Astrocyte (in vitro differentiated cells and primary cell): ENCODE data around the gene DNM1. TPM values are rescaled to one million over a fixed set of nuclear protein-coding genes. Genes with fewer than 3 reads are reported as not detected.
"Not testable (repeated sequence)": the region's sequence is repeated elsewhere in the genome, so short reads cannot be mapped to it uniquely, and the experiment has no call there.

Experiments
- DNase-seq: peaks from one replicate; pipeline ENCODE4 v3.0.0-alpha.2; 2010; ENCODE audit warnings: low read depth
- FAIRE-seq: peaks from 2 replicates; lab custom pipeline; 2011; peaks lifted over from hg19 to GRCh38; lab: Jason Lieb, UNC
- H2AFZ ChIP-seq: 2 replicates; pipeline ENCODE4 v1.6.0; 2012; ENCODE audit warnings: low read depth, low read length, inconsistent platforms
- H3K27ac ChIP-seq: 2 replicates; pipeline ENCODE4 v1.5.1; 2011; ENCODE audit warnings: low read depth, low read length, inconsistent platforms
- H3K27me3 ChIP-seq: 2 replicates; pipeline ENCODE4 v1.6.0; 2011; ENCODE audit warnings: low read length, inconsistent platforms; ENCODE audit not compliant: insufficient read depth
- H3K36me3 ChIP-seq: 2 replicates; pipeline ENCODE4 v1.5.1; 2011; ENCODE audit warnings: low read length, inconsistent platforms; ENCODE audit not compliant: insufficient read depth
- H3K4me1 ChIP-seq: 2 replicates; pipeline ENCODE4 v1.5.1; 2011; ENCODE audit warnings: low read length, inconsistent platforms; ENCODE audit not compliant: insufficient read depth
- H3K4me2 ChIP-seq: 2 replicates; pipeline ENCODE4 v1.6.0; 2012; ENCODE audit warnings: low read length, inconsistent platforms
- H3K4me3 ChIP-seq: 2 replicates; pipeline ENCODE4 v1.5.1; 2011; ENCODE audit warnings: low read depth, mild to moderate bottlenecking, low read length, inconsistent platforms; ENCODE audit not compliant: insufficient read depth
- H3K79me2 ChIP-seq: 2 replicates; pipeline ENCODE4 v1.6.0; 2012; ENCODE audit warnings: mild to moderate bottlenecking, low read length, inconsistent platforms; ENCODE audit not compliant: insufficient read depth
- H3K9ac ChIP-seq: 2 replicates; pipeline ENCODE4 v1.6.0; 2012; ENCODE audit warnings: mild to moderate bottlenecking, low read length, inconsistent platforms
- H3K9me3 ChIP-seq: 2 replicates; pipeline ENCODE4 v1.5.1; 2012; ENCODE audit warnings: low read depth, mild to moderate bottlenecking, low read length, inconsistent platforms; ENCODE audit not compliant: insufficient read depth
- H4K20me1 ChIP-seq: 2 replicates; pipeline ENCODE4 v1.6.0; 2012; ENCODE audit warnings: low read length, inconsistent platforms; ENCODE audit not compliant: insufficient read depth
- H3K27ac Mint-ChIP-seq: one replicate; pipeline ENCODE4 v1.8.0; 2021; ENCODE audit warnings: mild to moderate bottlenecking, mixed read lengths; ENCODE audit not compliant: unreplicated experiment
- H3K27me3 Mint-ChIP-seq: one replicate; pipeline ENCODE4 v1.8.0; 2021; ENCODE audit warnings: low read depth, mixed read lengths; ENCODE audit not compliant: unreplicated experiment
- H3K36me3 Mint-ChIP-seq: one replicate; pipeline ENCODE4 v1.8.0; 2021; ENCODE audit warnings: low read depth, mixed read lengths; ENCODE audit not compliant: unreplicated experiment
- H3K4me1 Mint-ChIP-seq: one replicate; pipeline ENCODE4 v1.8.0; 2021; ENCODE audit warnings: low read depth, mixed read lengths; ENCODE audit not compliant: unreplicated experiment
- H3K4me3 Mint-ChIP-seq: one replicate; pipeline ENCODE4 v1.8.0; 2021; ENCODE audit warnings: mild to moderate bottlenecking, moderate library complexity, mixed read lengths; ENCODE audit not compliant: unreplicated experiment
- H3K9me3 Mint-ChIP-seq: one replicate; pipeline ENCODE4 v1.8.0; 2021; ENCODE audit warnings: mild to moderate bottlenecking, mixed read lengths; ENCODE audit not compliant: unreplicated experiment
- EZH2 ChIP-seq: IDR thresholded peaks from 2 replicates; pipeline ENCODE4 v1.6.1; 2012; ENCODE audit warnings: mild to moderate bottlenecking, low read length, inconsistent platforms; ENCODE audit not compliant: insufficient read depth
- total RNA-seq: library from RNA; stranded (reverse); gene quantifications from 2 replicates; pipeline ENCODE4 v1.2.1, GENCODE V29; 2021
- TF ChIP-seq, protein P1 (sequence below): IDR thresholded peaks from 2 replicates; pipeline ENCODE4 v1.5.1; 2011; ENCODE audit warnings: low read depth, mild to moderate bottlenecking, inconsistent platforms, low read length, moderate library complexity; ENCODE audit not compliant: insufficient read depth

The DNM1 gene
- total RNA-seq, 1 donor from 2014 or later, result 29.7 TPM

DNA sequence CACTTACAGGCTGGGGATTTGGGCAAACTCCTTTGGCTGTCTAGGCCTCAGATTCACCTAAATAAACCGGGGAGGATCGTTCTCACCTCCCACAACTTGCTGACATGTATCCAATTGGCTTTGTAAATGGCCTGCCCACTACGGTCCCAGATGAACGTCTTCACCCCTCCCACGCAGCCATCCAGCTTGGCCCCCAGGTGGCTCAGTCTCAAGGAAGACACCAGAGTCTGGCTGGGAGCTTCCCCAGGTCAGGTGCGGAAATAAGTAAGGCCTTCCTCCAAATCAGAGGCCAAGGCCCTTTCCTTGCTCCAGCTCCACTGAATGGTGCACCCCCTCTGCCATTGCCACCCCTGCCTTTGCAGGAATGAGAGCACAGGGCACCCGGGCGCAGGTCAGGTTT lies 23.2 kb upstream of the DNM1 start:
- Histone ChIP-seq H3K4me2 (no peak overlapping the region), H3K36me3 (peaks cover 36% of the 10 kb centered on the region), H3K27ac (no peak overlapping the region), H3K79me2 (no peaks in the 10 kb centered on the region), H3K4me1 (peaks cover 9% of the 10 kb centered on the region), H4K20me1 (peaks cover 26% of the 10 kb centered on the region), H3K4me3 (no peak overlapping the region), H3K9me3 (peaks cover 7% of the 10 kb centered on the region), H2AFZ (no peak overlapping the region), H3K9ac (no peak overlapping the region), H3K27me3 (no peaks in the 10 kb centered on the region)
- H3K4me1 Mint-ChIP-seq, result no peaks in the 10 kb centered on the region
- no peak overlapping the region for H3K27ac Mint-ChIP-seq
- FAIRE-seq (no peak), DNase-seq (no peak)
- H3K9me3 Mint-ChIP-seq, result no peaks in the 10 kb centered on the region
- TF ChIP-seq EZH2, result no peak
- H3K36me3 Mint-ChIP-seq, result peaks cover 38% of the 10 kb centered on the region
- no peaks in the 10 kb centered on the region for H3K27me3 Mint-ChIP-seq
- H3K4me3 Mint-ChIP-seq, result no peak overlapping the region

DNA sequence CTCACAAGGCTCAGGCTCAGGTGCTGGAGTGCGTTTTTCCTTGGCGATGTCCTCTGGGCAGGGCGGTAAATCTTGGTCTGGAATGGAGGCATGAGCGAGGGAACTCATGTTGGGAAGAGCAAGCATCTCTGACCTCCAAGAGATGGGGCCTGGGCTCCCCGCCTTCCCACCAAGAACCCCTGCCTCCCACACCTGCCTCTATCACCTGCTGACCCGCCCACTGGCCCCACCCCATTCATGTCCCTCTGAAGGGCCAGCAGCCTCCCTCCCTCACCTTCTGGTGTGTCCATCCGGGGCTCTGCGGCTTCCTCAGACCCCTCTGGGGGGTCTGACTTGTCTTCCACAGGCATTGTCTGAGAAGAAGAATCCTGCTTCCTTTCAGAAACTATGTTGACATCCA lies 22.7 kb upstream of the DNM1 start:
- Histone ChIP-seq H3K9me3 (peaks cover 7% of the 10 kb centered on the region), H3K9ac (no peak overlapping the region), H4K20me1 (peaks cover 23% of the 10 kb centered on the region), H3K36me3 (peaks cover 36% of the 10 kb centered on the region), H3K4me2 (no peak overlapping the region), H3K4me3 (no peak overlapping the region), H3K27ac (no peak overlapping the region), H2AFZ (no peak overlapping the region), H3K79me2 (no peaks in the 10 kb centered on the region), H3K4me1 (peaks cover 6% of the 10 kb centered on the region), H3K27me3 (no peaks in the 10 kb centered on the region)
- Mint-ChIP-seq H3K4me1 (no peaks in the 10 kb centered on the region), H3K4me3 (no peak overlapping the region), H3K27me3 (no peaks in the 10 kb centered on the region), H3K27ac (no peak overlapping the region), H3K36me3 (peaks cover 36% of the 10 kb centered on the region), H3K9me3 (no peaks in the 10 kb centered on the region)
- FAIRE-seq (no peak), DNase-seq (no peak)
- no peak for TF ChIP-seq EZH2
- TF ChIP-seq, protein P1, sequence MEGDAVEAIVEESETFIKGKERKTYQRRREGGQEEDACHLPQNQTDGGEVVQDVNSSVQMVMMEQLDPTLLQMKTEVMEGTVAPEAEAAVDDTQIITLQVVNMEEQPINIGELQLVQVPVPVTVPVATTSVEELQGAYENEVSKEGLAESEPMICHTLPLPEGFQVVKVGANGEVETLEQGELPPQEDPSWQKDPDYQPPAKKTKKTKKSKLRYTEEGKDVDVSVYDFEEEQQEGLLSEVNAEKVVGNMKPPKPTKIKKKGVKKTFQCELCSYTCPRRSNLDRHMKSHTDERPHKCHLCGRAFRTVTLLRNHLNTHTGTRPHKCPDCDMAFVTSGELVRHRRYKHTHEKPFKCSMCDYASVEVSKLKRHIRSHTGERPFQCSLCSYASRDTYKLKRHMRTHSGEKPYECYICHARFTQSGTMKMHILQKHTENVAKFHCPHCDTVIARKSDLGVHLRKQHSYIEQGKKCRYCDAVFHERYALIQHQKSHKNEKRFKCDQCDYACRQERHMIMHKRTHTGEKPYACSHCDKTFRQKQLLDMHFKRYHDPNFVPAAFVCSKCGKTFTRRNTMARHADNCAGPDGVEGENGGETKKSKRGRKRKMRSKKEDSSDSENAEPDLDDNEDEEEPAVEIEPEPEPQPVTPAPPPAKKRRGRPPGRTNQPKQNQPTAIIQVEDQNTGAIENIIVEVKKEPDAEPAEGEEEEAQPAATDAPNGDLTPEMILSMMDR, result no peak

DNA sequence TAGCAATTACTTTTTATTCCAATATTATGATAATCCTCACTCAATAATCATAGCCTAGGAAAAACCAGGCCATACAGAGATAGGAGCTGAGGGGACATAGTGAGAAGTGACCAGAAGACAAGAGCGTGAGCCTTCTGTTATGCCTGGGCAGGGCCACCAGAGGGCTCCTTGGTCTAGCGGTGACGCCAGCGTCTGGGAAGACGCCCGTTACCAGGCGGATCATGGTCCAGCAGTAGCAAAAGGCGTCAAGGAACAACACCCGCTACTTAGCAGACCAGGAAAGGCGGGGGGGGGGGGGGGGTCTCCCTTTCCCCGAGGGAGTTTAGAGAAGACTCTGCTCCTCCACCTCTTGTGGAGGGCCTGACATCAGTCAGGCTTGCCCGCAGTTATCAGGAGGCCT lies 21.7 kb upstream of the DNM1 start:
- DNase-seq, H3K9ac ChIP-seq, H3K4me1 Mint-ChIP-seq, H3K4me2 ChIP-seq, H2AFZ ChIP-seq, FAIRE-seq, H3K27ac Mint-ChIP-seq, H3K27ac ChIP-seq, H3K79me2 ChIP-seq, H3K27me3 Mint-ChIP-seq, H3K9me3 ChIP-seq, H3K27me3 ChIP-seq, H3K4me3 ChIP-seq, H3K4me1 ChIP-seq, H3K4me3 Mint-ChIP-seq, H3K9me3 Mint-ChIP-seq: not testable (repeated sequence)
- TF ChIP-seq, protein P1, result peak; percentile 30
- peaks cover 39% of the 10 kb centered on the region for H3K36me3 Mint-ChIP-seq
- H3K36me3 ChIP-seq, result peaks cover 35% of the 10 kb centered on the region
- peaks cover 23% of the 10 kb centered on the region for H4K20me1 ChIP-seq
